GM12878 (cell line): ENCODE measurements around the gene MSL3. TPM values are rescaled to one million over a fixed set of nuclear protein-coding genes. Genes with fewer than 3 reads are reported as not detected.

Experiments
- ATAC-seq: fragments of 200-7000 bp; cut with Tn5 transposase; 3 replicates; pipeline ENCODE4 v1.9.1; 2020; ENCODE audit warnings: mild to moderate bottlenecking, moderate library complexity
- BruUV-seq: library from RNA; stranded (reverse); fragments of 400-500 nt; replicated peaks from 2 replicates; lab custom pipeline; 2021; lab: Mats Ljungman, UMichigan
- CTCF ChIA-PET: fragments of 300-600 bp; sonication (Branson Sonifier 250); formaldehyde crosslinking; extraction: SDS; loops from one replicate; lab custom pipeline; 2021; ENCODE audit warnings: inconsistent platforms; lab: Yijun Ruan, JAX
- POLR2A ChIA-PET: fragments of 350-600 bp; formaldehyde crosslinking; extraction: SDS; loops from one replicate; lab custom pipeline; 2021; ENCODE audit warnings: inconsistent platforms; lab: Charles Lee
- RAD21 ChIA-PET: fragments of 300-600 bp; sonication (Branson Sonifier 250); formaldehyde crosslinking; loops from one replicate; lab custom pipeline; 2023; ENCODE audit warnings: antibody characterized with exemption; ENCODE audit not compliant: unreplicated experiment; lab: Charles Lee
- SMC1A ChIA-PET: fragments of 300-600 bp; sonication (Branson Sonifier 250); formaldehyde crosslinking; loops from one replicate; lab custom pipeline; 2023; ENCODE audit not compliant: unreplicated experiment, uncharacterized antibody; lab: Charles Lee
- DNase-seq: peaks from one replicate; pipeline ENCODE4 v3.0.0-alpha.2; 2011; ENCODE audit warnings: low read depth, low spot score
- FAIRE-seq: peaks from 3 replicates; lab custom pipeline; 2011; peaks lifted over from hg19 to GRCh38; lab: Jason Lieb, UNC
- H2AFZ ChIP-seq: 2 replicates; pipeline ENCODE4 v1.6.0; 2011; ENCODE audit warnings: low read depth, low read length, control low read depth; ENCODE audit not compliant: control insufficient read depth
- H3K27ac ChIP-seq: 2 replicates; pipeline ENCODE4 v1.5.1; 2011; ENCODE audit warnings: control low read depth; ENCODE audit not compliant: control insufficient read depth, insufficient read depth
- H3K27me3 ChIP-seq, 2 experiments: replicated peaks in 1 of 2; 2 replicates each; pipeline versions ENCODE4 v1.6.0 to v1.6.1; 2011; ENCODE audit warnings: low read length in 1 of 2; ENCODE audit not compliant: control insufficient read depth in 2 of 2, insufficient read depth in 2 of 2
- H3K36me3 ChIP-seq, 2 experiments: 2 replicates each; pipeline ENCODE4 v1.5.1; 2011; ENCODE audit warnings: low read length in 1 of 2; ENCODE audit not compliant: control insufficient read depth in 2 of 2, insufficient read depth in 2 of 2
- H3K4me1 ChIP-seq: 2 replicates; pipeline ENCODE4 v1.6.1; 2011; ENCODE audit warnings: mild to moderate bottlenecking, low read length, moderate library complexity, mixed read lengths; ENCODE audit not compliant: control insufficient read depth, insufficient read depth
- H3K4me2 ChIP-seq: 2 replicates; pipeline ENCODE4 v1.6.0; 2011; ENCODE audit warnings: control low read depth; ENCODE audit not compliant: control insufficient read depth, insufficient read depth
- H3K4me3 ChIP-seq: fragments of 200-600 bp; sonication (generic); 2 replicates; pipeline ENCODE4 v1.5.1; 2016
- H3K79me2 ChIP-seq: 2 replicates; pipeline ENCODE4 v1.6.0; 2011; ENCODE audit warnings: low read length; ENCODE audit not compliant: control insufficient read depth, insufficient read depth
- H3K9ac ChIP-seq: 2 replicates; pipeline ENCODE4 v1.8.0; 2011; ENCODE audit warnings: low read length, control low read depth, mixed read lengths; ENCODE audit not compliant: control insufficient read depth, insufficient read depth
- H3K9me3 ChIP-seq: replicated peaks from 3 replicates; pipeline ENCODE4 v1.5.1; 2011; ENCODE audit warnings: mild to moderate bottlenecking, low read length; ENCODE audit not compliant: control insufficient read depth, insufficient read depth
- H4K20me1 ChIP-seq: 2 replicates; pipeline ENCODE4 v1.6.0; 2011; ENCODE audit not compliant: control insufficient read depth, insufficient read depth
- CHD2 ChIP-seq: IDR thresholded peaks from 2 replicates; pipeline ENCODE4 v1.6.1; 2011; ENCODE audit warnings: low read depth, low read length, improper control_type of control experiment, borderline replicate concordance
- FOXM1 ChIP-seq: IDR thresholded peaks from 2 replicates; pipeline ENCODE4 v1.6.1; 2012; ENCODE audit warnings: low read depth, mild to moderate bottlenecking, inconsistent platforms, low read length, moderate library complexity
- HDAC2 ChIP-seq: fragments of 200-600 bp; sonication (generic); IDR thresholded peaks from 2 replicates; pipeline ENCODE4 v1.6.1; 2017
- MEF2A ChIP-seq: IDR thresholded peaks from 2 replicates; pipeline ENCODE4 v1.6.1; 2011; ENCODE audit warnings: low read depth, mild to moderate bottlenecking, low read length, moderate library complexity; ENCODE audit not compliant: insufficient read depth
- RAD51 ChIP-seq: fragments of 450-650 bp; IDR thresholded peaks from 2 replicates; pipeline ENCODE4 v1.6.1; 2016; ENCODE audit warnings: moderate library complexity, mild to moderate bottlenecking, inconsistent platforms
- SIN3A ChIP-seq: IDR thresholded peaks from 2 replicates; pipeline ENCODE4 v1.6.1; 2012; ENCODE audit warnings: low read depth, low read length, improper control_type of control experiment
- ZBTB40 ChIP-seq: fragments of 450-650 bp; IDR thresholded peaks from 2 replicates; pipeline ENCODE4 v1.6.1; 2016; ENCODE audit warnings: mild to moderate bottlenecking, moderate library complexity, borderline replicate concordance
- ZNF687 ChIP-seq: fragments of 450-650 bp; IDR thresholded peaks from 2 replicates; pipeline ENCODE4 v1.6.1; 2017; ENCODE audit warnings: mild to moderate bottlenecking, moderate library complexity
- WGBS: methylation state at CpG from one replicate; pipeline ENCODE4 v1.1.6; 2016; ENCODE audit warnings: low lambda C conversion rate; ENCODE audit not compliant: insufficient replicate concordance, insufficient coverage; ENCODE audit errors: missing lambda C conversion rate; 5-methylcytosine and 5-hydroxymethylcytosine counted together
- in situ Hi-C: fragments of 300-500 bp; cut with MboI; formaldehyde crosslinking; loops from 9 replicates; pipeline ENCODE4 v1.14.3; 2018; ENCODE audit warnings: mixed read lengths
- intact Hi-C: fragments of 100-400 bp; cut with micrococcal nuclease; formaldehyde crosslinking; loops from one replicate; pipeline ENCODE4 v1.14.2; 2022; ENCODE audit not compliant: unreplicated experiment
- polyA plus RNA-seq, 11 experiments: library from polyadenylated mRNA; depleted of rRNA in 4 of 11; unstranded in 6 of 11; stranded (reverse) in 5 of 11; fragments of >200 nt; fragmentation: Nextera tagmentation in 4 of 11; fragmentation: Illumina TruSeq in 1 of 11; extraction: Ambion mirVana in 4 of 11; extraction: Trizol in 1 of 11; gene quantifications; 1 replicate in 1 of 11; 2 replicates in 10 of 11; pipeline versions ENCODE4 v1.2.1 to v1.2.3, GENCODE V29; 2011 to 2016; ENCODE audit warnings: inconsistent platforms in 2 of 11, missing spikeins in 2 of 11, low read depth in 1 of 11
- total RNA-seq, 4 experiments: library from RNA; depleted of rRNA in 3 of 4; stranded (reverse); fragments of >200 nt in 3 of 4; fragmentation: Illumina TruSeq in 1 of 4; extraction: Trizol in 1 of 4; gene quantifications; 2 replicates each; pipeline versions ENCODE4 v1.2.1 to v1.2.3, GENCODE V29; 2013 to 2021

Gene MSL3
- total and polyA plus RNA-seq, 10 of the 15 experiments (the other 5 are each of a cell fraction or from before 2014, with no cell fraction given): 28.4 to 438 (median 40.7) TPM

GRCh38 chrX:11791537-11791936 lies 33.5 kb downstream of the MSL3 start:
- BruUV-seq: no TSS peak
- in situ Hi-C loops (loop anchor here (25.0 kb wide), 1 partner anchor 1604 kb away; no protein-coding TSS in a partner anchor), intact Hi-C loops (no loop called here)
- Histone ChIP-seq H3K4me1 (peaks cover 31% of the 10 kb centered on the region), H3K79me2 (no peaks in the 10 kb centered on the region), H2AFZ (no peak overlapping the region; the same call in 1 of the 2 replicates), H3K4me2 (no peak overlapping the region), H3K9ac (no peak overlapping the region), H4K20me1 (no peaks in the 10 kb centered on the region), H3K4me3 (no peak overlapping the region), H3K9me3 (no peaks in the 10 kb centered on the region; the same call in none of the 3 replicates), H3K36me3 (no peaks in the 10 kb centered on the region; a peak in 1 of 4 replicates), H3K27me3 (no peaks in the 10 kb centered on the region), H3K27ac (peak overlapping the region; percentile 28; the same call in 1 of the 2 replicates)
- ATAC-seq: no peak
- no peak for DNase-seq
- POLR2A ChIA-PET: interaction anchor here (2.1 to 12.3 kb wide), 3 partner anchors 10 to 52 kb away, joined by 8 to 207 read pairs (median 9); no protein-coding TSS in a partner anchor
- 52% methylated on average over 1 of the region's 1 CpG for WGBS
- RAD21 ChIA-PET: interaction anchor here (0.9 to 14.8 kb wide), 11 partner anchors 8 to 251 kb away, joined by 3 to 428 read pairs (median 17); no protein-coding TSS in a partner anchor
- no peak for FAIRE-seq
- TF ChIP-seq MEF2A (no peak), FOXM1 (no peak), SIN3A (no peak), RAD51 (no peak), ZNF687 (no peak), CHD2 (no peak), HDAC2 (no peak), ZBTB40 (peak; percentile 62; the same call in 1 of the 2 replicates)
- SMC1A ChIA-PET: interaction anchor here (1.2 to 17.6 kb wide), 15 partner anchors 10 to 251 kb away, joined by 4 to 404 read pairs (median 13); no protein-coding TSS in a partner anchor
- CTCF ChIA-PET: interaction anchor here (1.1 to 9.1 kb wide), 7 partner anchors 10 to 67 kb away, joined by 3 to 226 read pairs (median 8); no protein-coding TSS in a partner anchor
